ENCODE results near the gene EMD.
"Not testable (repeated sequence)": the region's sequence is repeated elsewhere in the genome, so short reads cannot be mapped to it uniquely, and the experiment has no call there.

Gene EMD

GRCh38 chrX:154396363-154396762, 17.3 kb downstream of the EMD start:
- DNase-seq (ENCODE audit: low read depth in 2 of 2) = not testable (repeated sequence)

DNA sequence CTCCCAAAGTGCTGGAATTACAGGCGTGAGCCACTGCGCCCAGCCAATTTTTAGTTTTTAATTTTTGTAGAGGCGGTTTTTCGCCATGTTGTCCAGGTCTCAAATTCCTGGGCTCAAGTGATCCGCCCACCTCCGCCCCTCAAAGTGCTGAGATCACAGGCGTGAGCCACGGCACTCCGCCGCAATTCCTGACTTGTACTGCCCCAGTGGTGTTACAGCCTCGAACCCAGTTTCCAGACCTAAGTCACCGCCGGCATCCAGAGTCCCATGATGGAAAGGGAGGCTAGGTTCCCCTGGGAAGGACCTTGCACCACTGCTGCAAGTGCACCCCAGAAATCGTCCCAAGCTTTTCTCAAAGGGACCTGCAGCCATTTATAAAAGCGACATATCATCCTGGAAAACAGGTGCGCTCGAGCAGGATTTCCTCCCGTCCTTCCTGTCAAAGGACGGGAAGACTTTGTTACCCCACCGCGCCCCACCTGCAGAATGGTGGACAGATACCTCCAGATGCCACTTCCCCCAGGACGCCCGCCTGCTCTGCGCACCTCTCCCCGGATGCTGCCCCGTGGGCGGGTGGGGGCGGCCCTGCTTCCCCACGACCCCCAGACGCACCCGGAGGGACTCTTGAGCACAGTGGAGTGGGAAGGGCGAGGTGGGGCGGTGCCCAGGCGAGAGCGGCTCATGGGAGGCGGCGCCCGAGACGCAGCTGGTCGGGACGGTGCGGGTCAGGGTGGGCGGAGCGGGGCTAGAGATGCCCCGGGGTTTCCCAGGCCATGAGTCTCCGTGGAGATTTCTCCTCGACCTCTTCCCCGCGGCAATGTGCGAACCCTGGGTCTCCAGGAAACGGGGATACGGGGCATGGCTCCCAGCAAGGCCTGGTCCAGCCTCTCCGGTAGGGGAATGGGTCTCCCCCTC, 18.1 kb downstream of the EMD start:
- DNase-seq (ENCODE audit: low read depth in 2 of 2) = peak in 1 of 2 donors; percentile 64

DNA sequence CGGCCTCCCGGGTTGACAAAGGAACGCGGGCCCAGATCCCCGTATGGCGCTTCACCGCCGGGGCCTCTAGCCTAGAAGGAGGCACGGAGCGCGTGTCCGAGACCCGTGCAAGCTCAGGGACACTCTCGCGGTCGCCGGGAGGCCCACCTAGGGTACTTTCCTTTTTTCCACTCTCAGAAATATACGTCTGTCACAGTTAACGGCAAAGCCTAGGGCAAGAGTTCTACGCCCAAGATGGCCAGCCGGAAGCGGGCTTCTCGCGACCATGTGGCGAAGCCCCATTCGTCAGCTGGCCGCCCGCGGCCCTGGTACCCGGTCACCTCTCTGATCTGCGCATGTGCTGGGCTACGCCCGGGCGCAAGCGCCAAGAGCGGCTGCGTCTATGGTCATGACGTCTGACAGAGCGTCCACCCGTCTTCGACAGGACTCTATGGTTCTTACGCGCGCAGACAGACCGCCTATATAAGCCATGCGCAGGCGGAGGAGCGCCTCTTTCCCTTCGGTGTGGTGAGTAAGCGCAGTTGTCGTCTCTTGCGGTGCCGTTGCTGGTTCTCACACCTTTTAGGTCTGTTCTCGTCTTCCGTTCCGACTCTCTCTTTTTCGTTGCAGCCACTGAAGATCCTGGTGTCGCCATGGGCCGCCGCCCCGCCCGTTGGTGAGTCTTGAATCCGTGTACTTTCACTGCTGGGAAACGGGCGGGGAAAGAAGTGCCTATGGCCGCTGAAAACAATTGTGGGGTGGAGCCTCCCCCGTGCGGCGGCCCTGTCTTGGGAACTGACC, 19.0 kb downstream of the EMD start, which contains the start of gene RPL10:
Gene RPL10 (plus strand): TSS at position 490 of the 780 bp plus-strand sequence. CDS start 143 bp downstream, at position 633.
- peak; percentile 74 to 77 for DNase-seq (ENCODE audit: low read depth in 2 of 2)

DNA sequence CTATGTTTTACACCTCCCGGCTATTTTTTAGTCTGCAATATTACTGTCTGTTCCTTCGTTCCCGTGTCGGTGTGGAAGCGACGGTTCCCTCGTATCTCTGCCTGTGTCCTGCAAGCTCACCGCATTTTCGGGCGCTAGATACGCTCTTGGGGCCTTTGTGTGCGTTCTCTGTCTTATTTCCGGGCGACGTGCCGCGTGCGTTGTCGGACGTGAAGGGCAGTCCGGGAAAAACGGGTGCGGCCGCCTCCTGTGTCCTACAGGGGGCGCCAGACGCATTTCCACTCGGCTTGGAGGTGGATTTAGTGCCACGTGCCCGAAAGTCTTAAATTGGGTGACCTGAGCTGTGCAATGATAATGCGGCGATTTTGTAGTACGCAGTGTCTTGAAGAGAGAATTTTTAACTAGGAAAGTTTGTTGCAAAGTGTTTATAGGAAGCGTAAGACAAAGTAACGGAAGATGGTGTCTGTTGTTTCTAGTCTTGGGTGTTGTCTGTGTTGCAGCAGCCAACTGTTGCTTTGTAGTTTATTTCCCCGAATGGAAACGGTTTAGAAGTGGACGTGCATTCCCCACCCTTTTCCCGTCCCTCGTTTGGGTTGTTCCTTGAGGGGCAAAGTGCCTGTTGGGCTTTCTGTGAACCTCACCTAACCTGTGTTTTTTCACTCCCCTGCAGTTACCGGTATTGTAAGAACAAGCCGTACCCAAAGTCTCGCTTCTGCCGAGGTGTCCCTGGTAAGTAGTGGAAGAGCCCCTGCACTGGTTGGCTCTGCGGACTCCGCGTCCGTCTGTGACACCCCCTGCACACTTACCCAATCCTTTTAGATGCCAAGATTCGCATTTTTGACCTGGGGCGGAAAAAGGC, 19.8 kb downstream of the EMD start:
- peak; percentile 68 to 72 for DNase-seq (ENCODE audit: low read depth in 2 of 2)

DNA sequence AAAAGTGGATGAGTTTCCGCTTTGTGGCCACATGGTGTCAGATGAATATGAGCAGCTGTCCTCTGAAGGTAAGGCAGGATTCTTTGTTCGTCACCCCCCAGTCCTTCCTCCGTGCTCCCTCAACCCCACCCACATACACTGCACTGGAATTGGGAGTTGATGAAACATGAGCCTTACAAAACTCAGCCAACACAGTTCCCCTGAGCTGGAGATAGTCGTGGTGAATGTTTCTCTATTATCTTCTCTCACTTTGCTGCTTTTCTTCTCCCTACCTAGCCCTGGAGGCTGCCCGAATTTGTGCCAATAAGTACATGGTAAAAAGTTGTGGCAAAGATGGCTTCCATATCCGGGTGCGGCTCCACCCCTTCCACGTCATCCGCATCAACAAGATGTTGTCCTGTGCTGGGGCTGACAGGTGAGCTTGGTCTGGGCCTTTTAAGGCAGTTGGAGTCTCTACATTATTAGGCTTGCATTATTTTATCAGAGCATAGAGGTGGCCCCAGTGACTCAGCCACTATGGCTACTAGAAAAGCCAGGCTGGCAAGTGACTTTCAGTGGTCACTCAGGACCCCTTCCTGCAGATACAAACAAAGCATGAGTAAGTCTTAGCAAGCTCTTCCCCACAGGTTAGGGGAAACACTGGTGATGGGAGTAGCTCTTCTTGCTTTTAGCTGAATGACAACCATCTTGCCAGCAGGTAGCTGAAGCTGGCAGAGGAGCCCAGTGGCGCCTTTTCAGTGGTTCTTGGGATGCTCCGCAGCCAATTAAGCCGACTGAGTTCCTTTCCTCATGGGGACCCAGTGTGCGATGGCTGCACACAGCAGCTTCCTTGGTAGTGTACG, 20.7 kb downstream of the EMD start:
- no peak for DNase-seq (ENCODE audit: low read depth in 2 of 2)

DNA sequence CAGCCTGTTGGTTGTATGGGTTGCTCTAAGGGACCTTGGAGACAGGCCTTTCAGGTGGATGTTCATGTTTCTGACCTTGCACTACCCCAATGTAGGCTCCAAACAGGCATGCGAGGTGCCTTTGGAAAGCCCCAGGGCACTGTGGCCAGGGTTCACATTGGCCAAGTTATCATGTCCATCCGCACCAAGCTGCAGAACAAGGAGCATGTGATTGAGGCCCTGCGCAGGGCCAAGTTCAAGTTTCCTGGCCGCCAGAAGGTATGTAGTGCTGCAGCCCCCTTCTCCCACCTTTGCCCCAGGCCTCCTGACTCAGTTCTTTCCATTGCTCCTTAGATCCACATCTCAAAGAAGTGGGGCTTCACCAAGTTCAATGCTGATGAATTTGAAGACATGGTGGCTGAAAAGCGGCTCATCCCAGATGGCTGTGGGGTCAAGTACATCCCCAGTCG, 21.3 kb downstream of the EMD start:
- DNase-seq (ENCODE audit: low read depth in 2 of 2) = not testable (repeated sequence)

- DNase-seq (ENCODE audit: low read depth in 2 of 2) = no peak
These were observed 22.1 kb downstream of the EMD start for GRCh38 chrX:154401045-154401799.

- DNase-seq (ENCODE audit: low read depth in 2 of 2) = no peak
These were observed 23.0 kb downstream of the EMD start for GRCh38 chrX:154401918-154402621.

DNA sequence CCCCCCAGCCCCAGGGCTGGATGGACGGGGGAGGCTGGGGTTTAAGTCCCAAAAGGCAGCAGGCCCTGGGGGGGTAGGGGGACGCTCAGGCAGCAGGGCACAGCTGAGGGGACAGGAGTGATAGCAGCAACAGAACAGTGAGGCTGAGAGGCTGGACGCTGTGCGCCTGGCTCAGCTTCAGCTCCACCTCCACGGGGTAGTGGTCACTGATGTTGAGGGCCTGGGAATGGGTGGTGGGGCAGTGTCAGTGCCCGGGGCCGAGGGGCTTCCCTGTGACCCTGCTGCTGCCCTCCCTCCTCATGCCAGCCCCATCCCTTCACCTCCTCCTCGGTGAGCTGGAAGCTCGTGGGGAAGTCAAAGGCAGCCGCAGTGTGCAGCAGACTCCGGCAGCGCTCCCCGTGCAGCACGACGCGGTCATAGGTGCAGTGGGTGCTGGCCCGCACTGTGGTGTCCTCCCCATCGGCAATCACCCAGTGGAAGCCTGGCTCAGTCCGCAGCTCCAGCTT, 23.6 kb downstream of the EMD start:
- no peak for DNase-seq (ENCODE audit: low read depth in 2 of 2)

- no peak for DNase-seq (ENCODE audit: low read depth in 2 of 2)
These were observed 24.1 kb downstream of the EMD start for GRCh38 chrX:154403192-154403591.

GRCh38 chrX:154403858-154404257, 24.8 kb downstream of the EMD start:
- DNase-seq (ENCODE audit: low read depth in 2 of 2) = no peak

- no peak for DNase-seq (ENCODE audit: low read depth in 2 of 2)
These were observed 25.6 kb downstream of the EMD start for GRCh38 chrX:154404625-154405192.

DNA sequence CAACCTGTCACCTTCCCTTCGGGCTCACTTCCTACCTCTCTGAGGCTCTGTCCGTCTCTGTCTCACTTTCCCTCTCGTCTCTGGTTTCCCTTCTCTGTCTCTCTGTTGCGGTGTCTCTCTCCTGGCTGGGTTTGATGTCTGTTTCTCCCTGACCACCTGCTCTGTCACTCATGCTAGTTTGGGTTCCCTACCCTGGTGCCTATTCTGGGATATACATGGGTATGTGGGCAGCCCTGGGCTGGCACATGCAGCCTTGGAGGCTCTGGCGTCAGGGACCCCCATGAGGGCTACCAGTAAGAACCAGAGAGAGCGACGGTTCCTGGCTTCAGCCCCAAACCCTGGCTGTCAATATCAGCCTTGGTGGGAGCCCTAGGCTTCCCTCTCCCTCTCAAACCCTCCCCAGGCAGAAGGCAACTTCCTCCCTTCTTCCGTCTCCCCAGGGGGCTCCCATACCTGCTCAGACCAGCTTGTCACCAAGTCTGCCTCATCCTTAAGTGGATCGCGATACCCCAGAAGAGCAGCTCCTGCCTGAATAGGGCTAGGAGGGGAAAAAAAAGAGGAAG, 29.6 kb downstream of the EMD start:
- no peak for DNase-seq (ENCODE audit: low read depth in 2 of 2)

DNA sequence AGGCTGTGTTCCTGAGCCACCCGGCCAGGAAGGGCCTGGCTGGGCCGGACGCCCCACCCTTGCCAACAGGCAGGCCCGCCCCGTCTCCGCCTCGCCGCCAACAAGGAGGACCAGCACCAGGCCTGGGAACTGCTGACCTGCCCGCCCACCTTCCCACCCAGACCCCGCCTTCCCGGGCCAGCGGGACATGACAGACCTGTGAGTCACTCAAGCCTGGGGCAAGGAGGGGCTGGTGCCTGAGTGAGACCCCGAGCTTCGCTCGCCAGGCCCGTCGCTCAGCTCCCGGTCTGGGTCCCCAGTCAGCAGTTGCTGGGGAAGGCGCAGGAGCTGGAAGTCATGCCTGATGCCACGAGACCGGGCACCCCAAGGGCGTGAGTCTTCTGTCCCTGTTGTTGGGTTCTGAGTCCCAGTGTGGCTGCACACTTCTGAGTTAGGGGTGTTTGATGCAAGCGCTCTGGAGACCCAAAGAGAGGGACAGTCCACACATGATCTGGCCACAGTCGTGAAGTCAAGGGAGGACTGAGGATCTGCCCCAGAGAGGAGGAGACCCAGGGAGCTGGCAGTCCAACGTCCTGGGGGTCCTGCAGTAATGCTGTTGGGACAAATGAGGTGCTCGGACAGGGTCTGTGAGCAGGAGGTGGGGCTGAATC, 30.3 kb downstream of the EMD start, which contains the start of gene DNASE1L1:
Gene DNASE1L1 (minus strand): TSS at position 33 of the 650 bp plus-strand sequence. CDS start 3,686 bp downstream, outside the sequence.
- no peak for DNase-seq (ENCODE audit: low read depth in 2 of 2)

GRCh38 chrX:154411981-154412340, 32.9 kb downstream of the EMD start:
- DNase-seq (ENCODE audit: low read depth in 2 of 2) = peak in 1 of 2 donors; percentile 56

DNA sequence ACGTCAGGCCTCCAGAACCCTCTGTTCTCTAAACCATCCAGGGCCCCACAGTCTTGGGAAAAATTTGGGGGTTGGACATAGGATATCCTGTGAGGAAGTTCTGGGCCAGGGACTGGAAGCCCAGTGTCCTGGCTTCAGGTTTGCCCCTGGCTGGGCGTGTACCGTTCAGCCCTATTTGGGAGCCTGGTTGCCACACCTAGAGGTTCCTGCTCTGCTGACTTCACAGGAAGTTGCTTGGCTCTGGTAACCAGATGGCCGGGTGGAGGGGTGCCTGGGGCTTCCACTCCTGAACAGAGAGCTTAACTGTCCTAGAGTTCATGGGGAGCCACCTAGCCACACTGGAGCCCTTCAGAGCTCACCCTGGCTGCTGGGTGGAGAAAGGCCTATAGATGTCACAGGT, 33.4 kb downstream of the EMD start:
- no peak for DNase-seq (ENCODE audit: low read depth in 2 of 2)

GRCh38 chrX:154413142-154413541, 34.0 kb downstream of the EMD start:
- no peak for DNase-seq (ENCODE audit: low read depth in 2 of 2)

GRCh38 chrX:154417157-154417556, 38.1 kb downstream of the EMD start:
- DNase-seq (ENCODE audit: low read depth in 2 of 2) = no peak

Data from stimulated activated CD4-positive, alpha-beta T cell treated with anti-CD3 and anti-CD28 coated beads, Interleukin-1b, Interleukin-23, amount 100 ng/mL, for 4 hours (primary cell).